Endothelial cell of hepatic sinusoid (primary cell): Measurements from ENCODE around the gene UNC93B1.
"Not testable (repeated sequence)": the region's sequence is repeated elsewhere in the genome, so short reads cannot be mapped to it uniquely, and the experiment has no call there.

Source experiments
- in situ Hi-C: cut with HindIII; loops from 2 replicates; pipeline ENCODE4 v1.10.0; 2017; ENCODE audit warnings: low sequenced_read_pairs

The UNC93B1 gene

DNA sequence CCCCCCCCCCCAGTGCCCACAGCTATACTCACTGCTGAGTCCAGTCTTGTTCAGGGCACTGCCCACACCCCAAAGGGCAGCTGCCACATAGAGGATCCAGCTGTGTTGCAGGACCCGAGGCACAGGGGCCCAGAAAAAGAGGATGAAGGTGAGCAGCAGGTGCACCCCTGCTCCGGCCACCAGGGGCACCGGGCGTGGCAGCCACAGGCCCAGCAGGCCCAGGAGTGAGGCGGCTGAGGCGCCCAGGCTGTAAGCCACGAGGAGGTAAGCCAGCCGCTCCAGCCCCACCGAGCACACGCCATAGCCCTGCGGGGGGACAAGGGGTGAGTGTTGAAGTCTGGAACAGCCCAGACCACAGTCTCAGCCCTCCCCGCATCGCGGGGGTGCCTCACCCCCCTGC is 8.3 kb downstream of the UNC93B1 start:
- in situ Hi-C loops: not testable (repeated sequence)

GRCh38 chr11:67995129-67995528 is 8.8 kb downstream of the UNC93B1 start:
- in situ Hi-C loops: not testable (repeated sequence)

DNA sequence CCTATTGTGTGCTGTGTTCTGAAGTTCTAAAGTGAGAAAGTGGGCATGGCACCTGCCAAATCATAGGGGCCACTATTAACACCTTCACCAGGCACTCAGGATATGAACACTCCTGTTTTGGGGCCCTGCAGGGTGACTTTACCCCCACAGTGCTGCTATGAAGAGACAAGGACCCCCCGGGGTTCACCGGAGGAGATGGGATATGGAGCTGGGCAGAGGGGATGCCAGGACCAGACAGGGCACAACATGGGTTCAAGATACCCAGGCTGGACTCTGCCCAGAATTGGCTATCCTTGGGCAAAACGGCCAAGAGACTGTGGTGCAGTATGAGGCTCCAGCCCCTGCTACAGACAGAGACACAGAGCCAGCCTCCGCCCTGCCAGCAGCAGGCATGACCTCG is 9.5 kb downstream of the UNC93B1 start:
- in situ Hi-C loops: not testable (repeated sequence)

DNA sequence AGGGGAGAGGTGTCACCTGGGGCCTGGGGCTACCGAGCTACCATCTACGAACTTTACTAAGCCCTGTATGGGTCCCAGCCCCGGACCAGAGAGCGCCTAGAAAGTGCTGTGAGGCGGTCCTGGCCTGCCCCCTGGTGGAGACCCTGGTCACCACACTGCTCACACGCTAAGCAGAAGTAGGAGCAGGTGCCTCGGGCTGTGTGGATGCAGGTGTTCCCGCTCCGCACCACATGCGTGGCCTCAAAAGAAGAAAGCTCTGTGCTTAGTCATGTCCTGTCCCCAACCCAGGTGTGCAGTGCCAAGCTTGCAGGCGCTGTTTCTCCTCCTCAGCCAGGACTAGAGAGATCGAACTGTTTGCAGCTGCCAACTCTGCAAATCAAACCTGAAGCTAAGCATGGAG is 10.1 kb downstream of the UNC93B1 start:
- in situ Hi-C loops: not testable (repeated sequence)

- in situ Hi-C loops: not testable (repeated sequence)
Observed at GRCh38 chr11:67991347-67992121, 12.4 kb downstream of the UNC93B1 start.

GRCh38 chr11:67990546-67991346 is 13.2 kb downstream of the UNC93B1 start:
- in situ Hi-C loops: not testable (repeated sequence)

- in situ Hi-C loops: not testable (repeated sequence)
Observed at GRCh38 chr11:67985302-67985701, 18.6 kb downstream of the UNC93B1 start.

GRCh38 chr11:67983951-67984350 is 19.9 kb downstream of the UNC93B1 start:
- in situ Hi-C loops: no loop called here

- in situ Hi-C loops: not testable (repeated sequence)
Observed at GRCh38 chr11:67982255-67982857, 21.5 kb downstream of the UNC93B1 start.

DNA sequence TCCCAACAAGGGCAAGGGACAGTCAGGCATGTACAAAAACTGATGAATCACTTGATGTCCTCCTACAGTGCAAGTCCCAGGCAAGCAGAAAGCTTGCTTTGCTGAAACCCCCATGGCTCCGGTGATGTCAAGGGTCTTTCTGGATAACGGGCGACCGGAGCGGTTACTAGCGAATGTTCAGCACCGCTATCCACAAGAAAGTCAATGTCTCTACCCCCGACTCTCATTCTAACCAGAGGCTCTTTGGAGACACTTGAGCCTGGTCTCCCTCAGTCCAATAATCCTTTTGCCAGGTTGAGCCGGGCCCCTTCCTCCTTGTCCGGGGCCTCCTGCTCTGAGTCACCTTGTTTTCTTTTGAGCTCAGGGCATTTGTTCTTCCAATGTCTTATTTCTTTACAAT is 22.7 kb downstream of the UNC93B1 start:
- in situ Hi-C loops: not testable (repeated sequence)

DNA sequence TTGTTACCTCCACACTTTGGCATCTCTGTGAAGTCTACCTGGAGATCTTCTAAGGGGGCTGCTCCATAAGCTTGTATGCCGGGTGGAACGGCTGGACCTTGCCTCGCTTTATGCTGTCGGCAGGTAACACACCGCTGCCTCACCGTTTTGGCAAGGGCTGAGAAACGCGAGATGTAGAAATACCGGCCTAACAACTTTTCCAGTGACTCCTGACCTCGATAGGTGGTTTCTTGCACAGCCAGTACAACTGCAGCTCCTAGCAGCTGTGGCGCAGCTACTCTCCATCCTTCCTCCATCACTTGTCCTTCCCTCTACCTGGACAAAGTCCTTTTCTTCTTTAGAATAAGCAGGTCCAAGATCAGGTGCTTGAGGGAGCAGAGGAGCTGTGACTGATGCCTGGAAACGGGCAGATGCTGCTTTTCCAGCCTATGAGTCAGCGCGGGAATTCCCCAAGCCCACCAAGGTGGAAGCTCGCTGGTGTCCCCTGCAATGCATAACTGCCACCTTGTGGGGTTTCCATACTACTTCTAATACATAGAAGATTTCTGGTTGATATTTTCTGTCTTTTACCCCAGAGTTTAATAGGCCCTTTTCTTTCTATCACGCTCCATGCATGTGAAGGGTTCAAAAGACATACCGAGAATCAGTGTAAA is 25.0 kb downstream of the UNC93B1 start:
- in situ Hi-C loops: not testable (repeated sequence)

- in situ Hi-C loops: not testable (repeated sequence)
Observed at GRCh38 chr11:67974746-67975145, 29.2 kb downstream of the UNC93B1 start.

- in situ Hi-C loops: not testable (repeated sequence)
Observed at GRCh38 chr11:67965830-67966348, 38.0 kb downstream of the UNC93B1 start.

DNA sequence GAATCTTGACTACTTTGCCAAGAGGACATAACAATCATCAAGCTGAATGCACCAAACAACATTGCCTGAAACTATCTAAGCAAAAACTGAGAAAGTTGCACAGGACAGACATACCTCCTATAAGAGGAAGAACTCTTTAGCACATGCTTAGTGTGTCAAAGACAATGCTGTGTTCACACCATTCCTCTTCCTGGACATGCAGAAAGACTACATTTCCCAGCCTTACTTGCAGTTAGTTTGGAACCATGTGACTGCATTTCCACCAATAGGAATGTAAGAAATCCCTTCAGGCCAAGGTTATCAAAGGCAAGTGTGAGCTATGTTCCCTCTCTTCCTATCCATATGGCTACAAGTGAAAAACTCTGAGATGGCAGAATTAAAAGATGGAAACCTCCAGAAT is 39.2 kb downstream of the UNC93B1 start:
- in situ Hi-C loops: not testable (repeated sequence)

- in situ Hi-C loops: not testable (repeated sequence)
Observed at GRCh38 chr11:67963879-67964278, 40.0 kb downstream of the UNC93B1 start.

GRCh38 chr11:67963217-67963616 is 40.7 kb downstream of the UNC93B1 start:
- in situ Hi-C loops: not testable (repeated sequence)

DNA sequence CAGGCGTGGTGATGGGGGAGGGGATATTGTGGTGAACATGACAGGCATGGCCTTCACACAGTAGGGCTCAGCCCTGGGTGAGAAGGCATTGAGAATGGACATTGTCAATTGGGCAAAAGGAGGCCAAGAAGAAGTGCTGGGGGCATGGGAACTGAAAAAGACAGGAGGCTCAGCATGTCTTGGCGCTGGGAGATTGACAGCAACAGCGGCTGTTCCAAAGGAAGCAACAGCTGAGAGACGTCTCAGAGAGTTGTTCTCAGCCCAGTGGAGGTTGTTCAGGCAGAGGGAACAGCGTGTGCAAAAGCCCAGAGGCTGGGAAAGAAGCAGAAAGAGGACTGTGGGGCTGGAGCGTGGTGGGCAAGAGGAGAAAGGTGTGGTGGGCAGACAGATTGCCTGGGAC is 47.7 kb downstream of the UNC93B1 start:
- in situ Hi-C loops: not testable (repeated sequence)

- in situ Hi-C loops: not testable (repeated sequence)
Observed at GRCh38 chr11:67955461-67956007, 48.4 kb downstream of the UNC93B1 start.

GRCh38 chr11:67954971-67955370 is 48.9 kb downstream of the UNC93B1 start:
- in situ Hi-C loops: not testable (repeated sequence)

DNA sequence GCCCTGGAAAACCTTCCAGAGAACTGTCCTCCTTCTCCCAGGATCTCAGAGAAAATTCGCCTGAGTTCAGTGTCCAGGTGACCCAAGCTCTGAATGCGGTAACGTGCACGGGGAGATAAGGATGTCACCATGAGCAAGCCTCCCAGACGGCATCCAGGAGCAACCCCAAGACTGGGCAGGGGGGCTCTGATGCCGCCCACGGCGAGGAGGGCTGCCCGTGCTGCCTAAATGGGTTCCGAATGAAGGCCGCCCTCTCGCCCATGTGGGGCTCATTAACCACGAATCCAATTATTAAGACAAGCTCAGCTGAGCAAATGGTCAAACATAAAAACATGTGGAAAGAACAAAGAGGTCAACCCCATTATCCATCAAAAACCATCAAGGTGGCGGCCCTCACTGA is 49.6 kb downstream of the UNC93B1 start:
- in situ Hi-C loops: not testable (repeated sequence)

DNA sequence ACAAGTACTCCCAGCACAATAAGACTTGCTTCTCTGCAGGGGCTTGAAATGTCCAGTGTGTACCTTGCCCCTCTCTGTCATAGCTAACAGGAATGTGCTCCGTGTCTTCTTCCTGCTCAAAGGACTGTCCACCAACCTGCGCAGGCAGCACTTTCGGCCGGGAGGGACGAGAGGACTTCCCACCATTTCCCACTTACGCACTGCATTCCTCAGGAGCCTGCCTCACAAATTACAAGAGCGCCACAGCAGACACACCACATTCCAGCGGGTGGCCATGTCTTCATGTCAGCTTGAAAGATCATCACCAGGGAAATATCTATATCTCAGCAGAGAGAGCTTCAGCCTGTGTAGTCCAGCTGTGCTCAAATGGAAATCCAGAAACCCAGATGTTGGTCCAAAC is 53.2 kb downstream of the UNC93B1 start:
- in situ Hi-C loops: not testable (repeated sequence)
